ENCODE data around the gene GRIK1.

DNA sequence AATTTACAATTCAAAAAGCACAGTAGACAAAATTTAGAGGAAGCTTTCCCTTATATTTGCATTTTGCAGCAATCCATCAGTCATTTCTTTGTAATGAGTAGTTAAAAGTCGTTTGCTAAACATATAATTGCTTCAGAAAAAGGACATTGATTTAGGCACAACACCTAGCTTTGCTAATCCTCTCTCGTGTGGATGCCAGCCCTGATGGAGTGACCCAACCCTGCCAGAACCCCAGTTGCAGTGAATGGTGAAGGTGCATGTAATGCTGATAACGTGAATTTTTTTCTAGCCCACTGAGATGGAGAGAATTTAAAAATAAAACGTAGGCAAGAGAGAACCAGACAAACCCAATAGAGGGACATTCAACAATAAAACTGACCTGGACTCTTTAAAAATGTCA, 263.4 kb downstream of the GRIK1 start:
- TF ChIP-seq, protein P1, sequence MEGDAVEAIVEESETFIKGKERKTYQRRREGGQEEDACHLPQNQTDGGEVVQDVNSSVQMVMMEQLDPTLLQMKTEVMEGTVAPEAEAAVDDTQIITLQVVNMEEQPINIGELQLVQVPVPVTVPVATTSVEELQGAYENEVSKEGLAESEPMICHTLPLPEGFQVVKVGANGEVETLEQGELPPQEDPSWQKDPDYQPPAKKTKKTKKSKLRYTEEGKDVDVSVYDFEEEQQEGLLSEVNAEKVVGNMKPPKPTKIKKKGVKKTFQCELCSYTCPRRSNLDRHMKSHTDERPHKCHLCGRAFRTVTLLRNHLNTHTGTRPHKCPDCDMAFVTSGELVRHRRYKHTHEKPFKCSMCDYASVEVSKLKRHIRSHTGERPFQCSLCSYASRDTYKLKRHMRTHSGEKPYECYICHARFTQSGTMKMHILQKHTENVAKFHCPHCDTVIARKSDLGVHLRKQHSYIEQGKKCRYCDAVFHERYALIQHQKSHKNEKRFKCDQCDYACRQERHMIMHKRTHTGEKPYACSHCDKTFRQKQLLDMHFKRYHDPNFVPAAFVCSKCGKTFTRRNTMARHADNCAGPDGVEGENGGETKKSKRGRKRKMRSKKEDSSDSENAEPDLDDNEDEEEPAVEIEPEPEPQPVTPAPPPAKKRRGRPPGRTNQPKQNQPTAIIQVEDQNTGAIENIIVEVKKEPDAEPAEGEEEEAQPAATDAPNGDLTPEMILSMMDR (IDR thresholded peaks at IDR 0.05), result no peak
- TF ChIP-seq POLR2A (IDR thresholded peaks at IDR 0.05), result no peak
